OCI-LY3 (cell line): ENCODE results near the gene DENND1A.

Experiments used
- H2AFZ ChIP-seq: fragments of 200-600, 300-600 bp; shearing (Covaris generic); 2 replicates; pipeline ENCODE4 v1.6.0; 2014; ENCODE audit warnings: antibody characterized with exemption, low read depth, low read length
- H3K27ac ChIP-seq: fragments of 200-600, 300-600 bp; sonication (generic); 2 replicates; pipeline ENCODE4 v1.5.1; 2014; ENCODE audit warnings: mild to moderate bottlenecking, low read length, moderate library complexity, mixed read lengths
- H3K27me3 ChIP-seq: fragments of 200-600, 300-600 bp; sonication (generic); 2 replicates; pipeline ENCODE4 v1.6.1; 2014; ENCODE audit warnings: low read depth, low read length, mixed read lengths
- H3K36me3 ChIP-seq: fragments of 200-600, 300-600 bp; sonication (generic); replicated peaks from 2 replicates; pipeline ENCODE3; 2014; ENCODE audit warnings: low read depth, low read length, mixed read lengths
- H3K4me1 ChIP-seq: fragments of 300-600, 200-600 bp; sonication (generic); 2 replicates; pipeline ENCODE4 v1.6.1; 2014; ENCODE audit warnings: low read length, mixed read lengths
- H3K4me2 ChIP-seq: fragments of 200-600, 300-600 bp; sonication (generic); 2 replicates; pipeline ENCODE4 v1.6.1; 2014; ENCODE audit warnings: low read length, mixed read lengths
- H3K4me3 ChIP-seq: fragments of 300-600, 200-600 bp; sonication (generic); 2 replicates; pipeline ENCODE4 v1.5.1; 2014; ENCODE audit warnings: antibody characterized with exemption, mild to moderate bottlenecking, low read length, moderate library complexity
- H3K79me2 ChIP-seq: fragments of 300-600, 200-600 bp; shearing (Covaris generic); 2 replicates; pipeline ENCODE4 v1.6.1; 2014; ENCODE audit warnings: mild to moderate bottlenecking, low read length, mixed read lengths
- H3K9ac ChIP-seq: fragments of 300-600, 200-600 bp; shearing (Covaris generic); 2 replicates; pipeline ENCODE4 v1.6.0; 2014; ENCODE audit warnings: mild to moderate bottlenecking, low read length, moderate library complexity
- H3K9me3 ChIP-seq: fragments of 200-600, 300-600 bp; shearing (Covaris generic); 2 replicates; pipeline ENCODE4 v1.6.1; 2014; ENCODE audit warnings: low read length, mixed read lengths; ENCODE audit not compliant: insufficient read depth
- H4K20me1 ChIP-seq: fragments of 200-600, 300-600 bp; sonication (generic); 2 replicates; pipeline ENCODE4 v1.6.1; 2016; ENCODE audit warnings: low read length, mixed read lengths; ENCODE audit not compliant: insufficient read depth
- EZH2phosphoT487 ChIP-seq: fragments of 200-600 bp; shearing (Covaris generic); IDR thresholded peaks from 2 replicates; pipeline ENCODE4 v1.6.1; 2018; ENCODE audit warnings: antibody characterized with exemption, mixed run types, low read depth
- TF ChIP-seq, protein P1 (sequence below): fragments of 200-600, 300-600 bp; sonication (generic); IDR thresholded peaks from 2 replicates; pipeline ENCODE4 v1.5.1; 2014; ENCODE audit warnings: antibody characterized with exemption, low read length, low read depth

Gene DENND1A

DNA sequence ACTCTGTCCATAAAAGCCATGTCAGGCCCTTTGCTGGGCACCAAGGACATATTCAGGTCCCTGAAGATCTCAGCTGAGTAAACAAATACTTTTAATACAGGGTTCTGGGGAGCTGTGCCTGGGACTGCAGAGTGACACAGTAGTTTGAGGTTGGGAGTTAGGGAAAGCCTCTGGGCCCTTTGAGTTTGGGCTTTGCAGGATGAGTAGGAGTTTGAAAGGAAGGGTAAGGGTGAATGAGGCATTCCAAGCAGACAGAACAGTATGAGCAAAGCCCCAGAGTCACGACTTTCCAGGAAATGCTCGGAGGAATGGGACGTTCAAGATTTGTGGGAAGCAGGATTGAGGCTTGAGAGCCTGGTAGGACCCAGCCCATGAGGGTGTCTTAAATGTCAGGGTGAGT is 560.6 kb downstream of the DENND1A start:
- Histone ChIP-seq H3K79me2 (no peaks in the 10 kb centered on the region), H3K36me3 (no peaks in the 10 kb centered on the region), H4K20me1 (no peaks in the 10 kb centered on the region), H3K4me3 (no peak overlapping the region), H2AFZ (no peak overlapping the region), H3K27ac (no peak overlapping the region), H3K27me3 (no peaks in the 10 kb centered on the region), H3K9me3 (no peaks in the 10 kb centered on the region), H3K4me1 (no peaks in the 10 kb centered on the region), H3K4me2 (no peak overlapping the region), H3K9ac (no peak overlapping the region)
- no peak for TF ChIP-seq EZH2phosphoT487
- TF ChIP-seq, protein P1, sequence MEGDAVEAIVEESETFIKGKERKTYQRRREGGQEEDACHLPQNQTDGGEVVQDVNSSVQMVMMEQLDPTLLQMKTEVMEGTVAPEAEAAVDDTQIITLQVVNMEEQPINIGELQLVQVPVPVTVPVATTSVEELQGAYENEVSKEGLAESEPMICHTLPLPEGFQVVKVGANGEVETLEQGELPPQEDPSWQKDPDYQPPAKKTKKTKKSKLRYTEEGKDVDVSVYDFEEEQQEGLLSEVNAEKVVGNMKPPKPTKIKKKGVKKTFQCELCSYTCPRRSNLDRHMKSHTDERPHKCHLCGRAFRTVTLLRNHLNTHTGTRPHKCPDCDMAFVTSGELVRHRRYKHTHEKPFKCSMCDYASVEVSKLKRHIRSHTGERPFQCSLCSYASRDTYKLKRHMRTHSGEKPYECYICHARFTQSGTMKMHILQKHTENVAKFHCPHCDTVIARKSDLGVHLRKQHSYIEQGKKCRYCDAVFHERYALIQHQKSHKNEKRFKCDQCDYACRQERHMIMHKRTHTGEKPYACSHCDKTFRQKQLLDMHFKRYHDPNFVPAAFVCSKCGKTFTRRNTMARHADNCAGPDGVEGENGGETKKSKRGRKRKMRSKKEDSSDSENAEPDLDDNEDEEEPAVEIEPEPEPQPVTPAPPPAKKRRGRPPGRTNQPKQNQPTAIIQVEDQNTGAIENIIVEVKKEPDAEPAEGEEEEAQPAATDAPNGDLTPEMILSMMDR = no peak

DNA sequence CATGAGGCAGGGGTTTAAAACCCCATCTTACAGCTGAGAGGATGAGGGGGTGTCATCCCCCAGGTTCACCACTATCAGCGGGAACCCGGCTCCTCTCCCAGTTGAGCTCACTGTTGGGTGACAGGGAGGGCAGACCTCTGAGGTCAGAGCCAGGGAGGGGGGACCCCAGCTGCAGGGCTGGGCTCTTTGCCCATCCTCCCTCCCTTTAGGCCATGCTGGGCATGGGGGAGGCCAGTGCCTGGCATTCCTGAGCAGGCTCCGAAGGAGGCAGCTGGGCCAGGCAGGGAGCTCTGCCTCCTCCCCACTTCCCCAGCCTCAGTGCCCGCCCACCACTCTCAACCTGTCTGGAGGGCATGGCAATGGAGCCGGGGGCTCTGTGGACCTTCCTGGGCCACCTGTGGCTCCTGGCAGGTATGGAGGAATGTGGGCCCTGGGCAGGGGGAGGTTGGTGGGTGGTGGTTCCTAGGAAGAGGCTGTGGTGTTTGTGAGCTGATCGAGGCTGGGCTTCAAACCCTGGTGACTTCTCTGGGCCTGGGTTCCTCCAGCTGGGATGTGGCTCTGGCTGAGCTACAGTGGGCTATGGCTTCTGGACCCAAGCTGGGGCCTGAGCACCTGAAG is 561.3 kb downstream of the DENND1A start:
- H3K9me3 ChIP-seq = no peaks in the 10 kb centered on the region
- H3K27ac ChIP-seq = no peak overlapping the region
- H4K20me1 ChIP-seq = no peaks in the 10 kb centered on the region
- H3K36me3 ChIP-seq = no peaks in the 10 kb centered on the region
- H3K27me3 ChIP-seq = no peaks in the 10 kb centered on the region
- H2AFZ ChIP-seq = no peak overlapping the region
- no peak for TF ChIP-seq EZH2phosphoT487
- TF ChIP-seq, protein P1 = no peak
- H3K79me2 ChIP-seq = no peaks in the 10 kb centered on the region
- no peak overlapping the region for H3K4me2 ChIP-seq
- H3K9ac ChIP-seq = no peak overlapping the region
- H3K4me1 ChIP-seq = no peaks in the 10 kb centered on the region
- H3K4me3 ChIP-seq = no peak overlapping the region

DNA sequence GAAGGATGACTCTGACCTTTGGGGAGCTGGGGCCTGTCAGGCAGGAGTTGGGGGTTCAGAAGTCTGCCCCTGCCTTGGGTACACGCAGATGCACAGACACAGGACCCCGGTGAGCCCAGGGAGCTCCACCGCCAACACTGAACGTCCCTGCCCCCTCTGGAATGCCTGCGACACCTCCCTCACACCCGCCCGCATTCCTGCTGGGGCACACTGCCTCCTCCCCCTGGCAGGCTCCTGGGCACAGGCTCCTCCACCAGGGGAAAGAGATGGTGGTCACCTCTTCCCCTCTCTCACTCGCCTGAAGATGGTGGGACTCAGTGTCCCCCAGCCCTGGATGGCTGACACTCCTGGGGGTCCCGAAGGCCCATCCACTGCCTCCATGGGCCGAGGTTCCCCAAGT is 561.9 kb downstream of the DENND1A start:
- no peak for TF ChIP-seq EZH2phosphoT487
- TF ChIP-seq, protein P1 = no peak

DNA sequence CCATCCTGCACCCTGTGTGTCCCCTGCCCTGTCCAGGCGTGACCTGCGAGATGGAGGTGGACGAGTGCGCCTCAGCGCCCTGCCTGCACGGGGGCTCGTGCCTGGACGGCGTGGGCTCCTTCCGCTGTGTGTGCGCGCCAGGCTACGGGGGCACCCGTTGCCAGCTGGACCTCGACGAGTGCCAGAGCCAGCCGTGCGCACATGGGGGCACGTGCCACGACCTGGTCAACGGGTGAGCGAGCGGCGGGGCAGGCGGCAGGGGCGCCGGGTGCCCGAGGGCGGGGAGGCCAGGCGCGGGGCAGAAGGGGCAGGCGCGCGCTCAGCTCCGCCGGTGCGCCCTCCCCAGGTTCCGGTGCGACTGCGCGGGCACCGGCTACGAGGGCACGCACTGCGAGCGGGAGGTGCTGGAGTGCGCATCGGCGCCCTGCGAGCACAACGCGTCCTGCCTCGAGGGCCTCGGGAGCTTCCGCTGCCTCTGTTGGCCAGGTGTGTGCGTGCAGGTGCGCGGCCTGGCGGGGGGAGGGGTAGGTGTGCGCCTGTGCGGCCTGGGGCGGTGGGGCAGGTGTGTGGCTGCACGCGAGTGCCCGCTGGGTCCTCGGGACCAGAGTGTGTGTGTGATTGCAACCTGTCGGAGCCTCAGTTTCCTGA is 563.9 kb downstream of the DENND1A start:
- no peak overlapping the region for H3K9ac ChIP-seq
- H3K4me3 ChIP-seq = no peak overlapping the region
- H3K4me1 ChIP-seq = no peaks in the 10 kb centered on the region
- no peaks in the 10 kb centered on the region for H3K36me3 ChIP-seq
- H4K20me1 ChIP-seq = no peaks in the 10 kb centered on the region
- no peak overlapping the region for H3K4me2 ChIP-seq
- no peak overlapping the region for H3K27ac ChIP-seq
- no peaks in the 10 kb centered on the region for H3K27me3 ChIP-seq
- no peak for TF ChIP-seq EZH2phosphoT487
- TF ChIP-seq, protein P1 = no peak
- H3K9me3 ChIP-seq = no peaks in the 10 kb centered on the region
- H2AFZ ChIP-seq = no peak overlapping the region
- no peaks in the 10 kb centered on the region for H3K79me2 ChIP-seq

More for the DNA sequence above, 561.9 kb downstream of the DENND1A start:
- H3K4me3 ChIP-seq = no peak overlapping the region
- no peaks in the 10 kb centered on the region for H3K4me1 ChIP-seq
- H3K27ac ChIP-seq = no peak overlapping the region
- H3K79me2 ChIP-seq = no peaks in the 10 kb centered on the region
- no peak overlapping the region for H2AFZ ChIP-seq
- no peaks in the 10 kb centered on the region for H3K9me3 ChIP-seq
- no peaks in the 10 kb centered on the region for H3K36me3 ChIP-seq
- no peak overlapping the region for H3K4me2 ChIP-seq
- H4K20me1 ChIP-seq = no peaks in the 10 kb centered on the region
- H3K9ac ChIP-seq = no peak overlapping the region
- H3K27me3 ChIP-seq = no peaks in the 10 kb centered on the region
